K562 (cell line): ENCODE results near the gene KCNH2. TPM values are rescaled to one million over a fixed set of nuclear protein-coding genes. Genes with fewer than 3 reads are reported as not detected.

Experiments used
- CREB5 ChIP-seq: fragments of 250-450 bp; sonication (Bioruptor Pico); IDR thresholded peaks from 2 replicates; pipeline ENCODE4 v1.5.0; 2020; ENCODE audit warnings: mild to moderate bottlenecking
- E2F1 ChIP-seq: sonication (generic); formaldehyde crosslinking; IDR thresholded peaks from 2 replicates; pipeline ENCODE4 v1.8.1; 2023; ENCODE audit warnings: mild to moderate bottlenecking, missing genetic modification reagents, moderate library complexity
- ID3 ChIP-seq, 2 experiments: fragments of 250-450 bp in 1 of 2; fragments of 450-650 bp in 1 of 2; sonication (Bioruptor Pico) in 1 of 2; IDR thresholded peaks; 2 replicates each; pipeline versions ENCODE4 v1.6.1 to v1.8.0; 2016 to 2021; ENCODE audit warnings: mild to moderate bottlenecking in 2 of 2, moderate library complexity in 2 of 2, missing compliant biosample characterization in 1 of 2, missing genetic modification characterization in 1 of 2
- MED1 ChIP-seq: sonication (generic); formaldehyde crosslinking; IDR thresholded peaks from 2 replicates; pipeline ENCODE4 v1.8.1; 2023; ENCODE audit warnings: missing genetic modification reagents, borderline replicate concordance
- NCOA1 ChIP-seq: fragments of 450-650 bp; IDR thresholded peaks from 2 replicates; pipeline ENCODE4 v1.6.1; 2016; ENCODE audit warnings: low read depth
- POLR2B ChIP-seq: fragments of 450-650 bp; IDR thresholded peaks from 2 replicates; pipeline ENCODE4 v1.6.1; 2018; ENCODE audit warnings: low read depth; ENCODE audit not compliant: partially characterized antibody
- PURB ChIP-seq: sonication (generic); formaldehyde crosslinking; IDR thresholded peaks from 2 replicates; pipeline ENCODE4 v1.9.0; 2021; ENCODE audit warnings: low read depth, mild to moderate bottlenecking, missing genetic modification reagents
- UBTF ChIP-seq, 2 experiments: IDR thresholded peaks; 2 replicates each; pipeline ENCODE4 v1.6.1; 2012; ENCODE audit warnings: improper control_type of control experiment in 2 of 2, low read depth in 2 of 2, low read length in 2 of 2, borderline replicate concordance in 1 of 2
- USF1 ChIP-seq: sonication (generic); formaldehyde crosslinking; IDR thresholded peaks from 2 replicates; pipeline ENCODE4 v1.9.0; 2022; ENCODE audit warnings: mild to moderate bottlenecking, missing genetic modification reagents
- ZBTB12 ChIP-seq: fragments of 250-450 bp; sonication (Bioruptor Pico); IDR thresholded peaks from 2 replicates; pipeline ENCODE4 v1.4.0; 2020
- ZNF280B ChIP-seq: fragments of 250-450 bp; sonication (Bioruptor Pico); IDR thresholded peaks from 2 replicates; pipeline ENCODE4 v1.5.1; 2021; ENCODE audit warnings: mild to moderate bottlenecking
- ZNF511 ChIP-seq: sonication (generic); formaldehyde crosslinking; IDR thresholded peaks from 2 replicates; pipeline ENCODE4 v1.8.0; 2022; ENCODE audit warnings: mild to moderate bottlenecking, missing genetic modification reagents
- ZNF639 ChIP-seq, 2 experiments: fragments of 200-800 bp in 1 of 2; sonication (Bioruptor generic) in 1 of 2; sonication (generic) in 1 of 2; formaldehyde crosslinking in 1 of 2; IDR thresholded peaks in 1 of 2; conservative IDR thresholded peaks in 1 of 2; 2 replicates each; pipeline versions ENCODE4 v1.5.0 to v1.6.1; 2016 to 2020; ENCODE audit warnings: missing compliant biosample characterization in 1 of 2, missing genetic modification characterization in 1 of 2, missing genetic modification reagents in 1 of 2
- ZNF764 ChIP-seq: fragments of 250-450 bp; sonication (Bioruptor Pico); IDR thresholded peaks from 2 replicates; pipeline ENCODE4 v1.4.0; 2020; ENCODE audit warnings: low read depth, mild to moderate bottlenecking, moderate library complexity
- polyA plus RNA-seq, 8 experiments: library from polyadenylated mRNA; depleted of rRNA in 4 of 8; stranded (reverse) in 5 of 8; unstranded in 3 of 8; fragments of >200 nt; fragmentation: Nextera tagmentation in 2 of 8; fragmentation: Illumina TruSeq in 1 of 8; extraction: Ambion mirVana in 2 of 8; extraction: Trizol in 1 of 8; gene quantifications; 2 replicates each; pipeline versions ENCODE4 v1.2.1 to v1.2.3, GENCODE V29; 2011 to 2014; ENCODE audit warnings: inconsistent platforms in 1 of 8, missing spikeins in 1 of 8
- total RNA-seq, 7 experiments: library from RNA; depleted of rRNA in 6 of 7; stranded (reverse); fragments of >200 nt in 6 of 7; fragmentation: Illumina TruSeq in 2 of 7; extraction: Trizol in 2 of 7; gene quantifications; 2 replicates each; pipeline versions ENCODE4 v1.2.1 to v1.2.3, GENCODE V29; 2011 to 2021; ENCODE audit warnings: low replicate concordance in 1 of 7

Gene KCNH2
- total and polyA plus RNA-seq, 9 of the 15 experiments (the other 6 are each of a cell fraction or from before 2014, with no cell fraction given): 18.1 to 368 (median 218) TPM

- TF ChIP-seq USF1: no peak
- TF ChIP-seq ID3 (CRISPR knock-in tag; IDR thresholded peaks at IDR 0.05): no peak
- TF ChIP-seq ID3 (tag; IDR thresholded peaks at IDR 0.05): peak; percentile 44; the same call in 1 of the 2 replicates
- TF ChIP-seq PURB (CRISPR knock-in tag): no peak
- 0 out of 2 replicates have a peak, but pooled peaks have one; percentile 29 for TF ChIP-seq E2F1 (CRISPR knock-in tag)
- TF ChIP-seq ZBTB12 (CRISPR knock-in tag): no peak
- no peak for TF ChIP-seq POLR2B
- TF ChIP-seq CREB5: no peak
- TF ChIP-seq NCOA1: no peak; the same call in 1 of the 2 replicates
- TF ChIP-seq ZNF764 (CRISPR knock-in tag): no peak
- TF ChIP-seq ZNF511 (CRISPR knock-in tag): no peak
- TF ChIP-seq UBTF (IDR thresholded peaks at IDR 0.05; ENCODE audit: borderline replicate concordance in 1 of 2, low read depth in 2 of 2, low read length in 2 of 2): no peak
- no peak; a peak in 1 of 4 replicates for TF ChIP-seq ZNF639 (CRISPR knock-in tag; conservative IDR thresholded peaks at IDR 0.05 in 1 of 2, IDR thresholded peaks at IDR 0.05 in 1 of 2)
- no peak for TF ChIP-seq ZNF280B (CRISPR knock-in tag)
- no peak for TF ChIP-seq MED1
Measured at GRCh38 chr7:150898475-150899011, 79.6 kb downstream of the KCNH2 start (continued).
